Activated naive CD4-positive, alpha-beta T cell treated with anti-CD3 and anti-CD28 coated beads, Interleukin-2, amount 10 ng/mL, durations not matched to agents 7 days and 5 days (primary cell): ENCODE data around the gene TDRD7.

Experiments
- CTCF ChIA-PET: fragments of 350-600 bp; sonication (Branson Sonifier 250); formaldehyde crosslinking; loops from one replicate; lab custom pipeline; 2021; ENCODE audit warnings: antibody characterized with exemption; lab: Charles Lee
- DNase-seq: peaks from one replicate; pipeline ENCODE4 v3.0.0-alpha.2; 2020
- H3K27ac Mint-ChIP-seq: one replicate; pipeline ENCODE4 v1.8.0; 2021; ENCODE audit warnings: mild to moderate bottlenecking, moderate library complexity, mixed read lengths
- H3K27me3 Mint-ChIP-seq: one replicate; pipeline ENCODE4 v1.8.0; 2021; ENCODE audit warnings: mild to moderate bottlenecking, mixed read lengths
- H3K36me3 Mint-ChIP-seq: one replicate; pipeline ENCODE4 v1.8.0; 2021; ENCODE audit warnings: mixed read lengths
- H3K4me1 Mint-ChIP-seq: one replicate; pipeline ENCODE4 v1.8.0; 2021; ENCODE audit warnings: mixed read lengths
- H3K4me3 Mint-ChIP-seq: one replicate; pipeline ENCODE4 v1.8.0; 2021; ENCODE audit warnings: mild to moderate bottlenecking, moderate library complexity, mixed read lengths
- H3K9me3 Mint-ChIP-seq: one replicate; pipeline ENCODE4 v1.8.0; 2021; ENCODE audit warnings: mixed read lengths

TDRD7 gene

DNA sequence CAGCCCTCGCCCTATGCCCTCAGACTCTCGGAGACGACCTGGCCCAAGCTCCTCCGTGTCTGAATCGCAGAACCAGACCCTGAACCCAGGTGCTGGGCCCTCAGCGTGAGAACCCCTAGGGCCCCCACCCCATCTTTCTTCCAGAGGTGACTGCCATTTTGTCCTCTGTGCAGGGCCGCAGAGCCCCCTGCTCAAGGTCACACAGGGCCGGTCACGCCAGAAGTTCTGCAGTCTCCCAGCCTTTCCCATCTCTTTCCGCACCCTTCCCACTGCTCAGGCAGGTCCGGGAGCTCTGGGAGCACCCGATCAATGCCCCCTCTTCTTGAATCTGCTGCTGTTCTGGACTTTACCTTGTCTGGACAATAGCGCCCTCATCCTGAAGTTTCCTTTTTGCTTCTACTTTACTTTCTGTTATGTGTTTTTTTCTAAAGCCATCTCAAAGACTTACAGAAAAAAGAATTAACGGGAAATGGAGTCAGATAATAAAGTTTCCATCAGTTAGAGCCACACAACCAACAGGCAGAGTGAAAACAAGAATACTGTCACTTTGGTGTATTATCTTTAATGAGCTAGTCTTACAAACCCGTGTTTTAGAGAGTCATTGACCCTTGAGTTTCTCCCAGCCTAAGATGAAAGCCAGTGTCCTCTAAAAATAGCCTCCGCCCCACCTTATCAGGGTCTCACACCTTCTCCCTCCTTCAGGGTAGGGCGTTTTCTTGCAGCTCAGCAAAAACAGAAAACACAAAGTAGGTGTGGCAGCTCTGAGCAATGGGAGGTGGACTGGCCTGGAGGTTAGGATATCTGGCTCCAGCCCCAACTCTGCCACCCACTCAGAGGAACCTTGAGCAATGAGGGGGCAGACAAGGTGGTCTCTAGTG lies 91.3 kb downstream of the TDRD7 start:
- no peak for DNase-seq
- Mint-ChIP-seq H3K4me1 (peaks cover 20% of the 10 kb centered on the region), H3K27me3 (peaks cover 60% of the 10 kb centered on the region), H3K27ac (no peak overlapping the region), H3K4me3 (peak overlapping the region; percentile 48), H3K9me3 (no peaks in the 10 kb centered on the region), H3K36me3 (no peaks in the 10 kb centered on the region)
- CTCF ChIA-PET = interaction anchor here (0.8 to 3.7 kb wide), 12 partner anchors 8 to 112 kb away, joined by 3 to 13 read pairs (median 4); no protein-coding TSS in a partner anchor

DNA sequence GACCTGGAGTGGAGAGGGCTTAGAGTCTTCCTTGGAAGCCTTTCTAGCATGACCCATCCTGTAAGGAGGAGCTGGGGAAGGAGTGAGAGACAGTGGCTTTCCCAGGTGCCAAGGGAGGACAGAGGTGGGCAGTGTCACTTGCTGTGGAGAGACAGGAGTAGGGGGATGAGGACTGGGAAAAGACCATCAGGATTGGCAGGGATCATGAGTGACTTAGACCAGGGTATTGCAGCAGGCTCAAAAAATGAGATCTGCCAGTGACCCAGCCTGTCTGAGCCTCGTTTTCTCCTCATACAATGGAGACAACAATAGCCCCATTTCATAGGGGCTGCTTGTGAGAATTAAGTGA lies 91.9 kb downstream of the TDRD7 start:
- DNase-seq = no peak
- Mint-ChIP-seq H3K4me3 (no peak overlapping the region), H3K27me3 (peaks cover 55% of the 10 kb centered on the region), H3K4me1 (peaks cover 20% of the 10 kb centered on the region), H3K27ac (no peak overlapping the region), H3K36me3 (no peaks in the 10 kb centered on the region), H3K9me3 (no peaks in the 10 kb centered on the region)
- CTCF ChIA-PET = interaction anchor here (1.0 to 2.2 kb wide), 4 partner anchors 15 to 95 kb away, joined by 3 to 8 read pairs (median 4); no protein-coding TSS in a partner anchor

DNA sequence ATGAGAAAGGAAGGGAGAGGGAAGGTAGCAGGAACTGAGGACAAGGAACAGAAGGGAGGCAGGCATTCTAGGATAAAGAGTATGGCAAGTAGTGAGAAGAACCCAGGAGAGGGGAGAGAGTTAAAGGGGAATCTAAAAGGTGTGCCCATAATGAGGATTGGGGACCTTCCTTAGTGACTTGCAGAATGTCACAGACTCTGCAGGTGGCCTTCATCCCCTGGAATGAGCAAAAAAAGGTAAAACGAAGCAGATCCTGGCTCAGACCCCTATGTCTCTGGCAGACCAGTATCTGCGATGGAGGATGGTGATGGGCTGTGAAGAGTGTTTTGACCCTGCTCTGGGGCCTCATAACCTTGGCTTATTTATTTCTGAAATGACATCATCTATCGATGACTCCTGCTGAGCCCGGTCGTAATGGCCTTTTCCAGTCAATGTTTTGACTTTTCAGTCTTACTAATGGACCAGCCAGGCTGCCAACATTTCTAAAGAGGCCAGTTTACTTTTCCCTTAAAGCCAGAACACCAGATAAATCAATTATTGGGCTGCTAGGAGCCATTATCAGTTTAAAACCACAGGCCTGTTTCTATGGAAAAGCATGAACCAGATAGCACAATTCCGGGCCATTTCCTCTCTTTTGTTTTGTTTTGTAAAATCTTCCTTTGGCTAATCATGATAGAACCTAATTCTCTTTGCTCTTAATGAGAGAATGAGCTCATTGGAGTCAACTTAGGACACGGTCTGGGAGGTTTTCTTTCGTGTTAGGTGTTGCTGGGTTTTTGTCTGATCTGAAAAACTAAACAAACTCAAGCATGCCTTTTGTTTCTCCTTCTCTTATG lies 92.7 kb downstream of the TDRD7 start:
- no peak for DNase-seq
- Mint-ChIP-seq H3K4me3 (no peak overlapping the region), H3K9me3 (no peaks in the 10 kb centered on the region), H3K4me1 (peaks cover 20% of the 10 kb centered on the region), H3K27me3 (peaks cover 47% of the 10 kb centered on the region), H3K36me3 (no peaks in the 10 kb centered on the region), H3K27ac (no peak overlapping the region)
- CTCF ChIA-PET = interaction anchor here (1.3 to 1.4 kb wide), 2 partner anchors 14 to 94 kb away, joined by 3 to 8 read pairs; no protein-coding TSS in a partner anchor

DNA sequence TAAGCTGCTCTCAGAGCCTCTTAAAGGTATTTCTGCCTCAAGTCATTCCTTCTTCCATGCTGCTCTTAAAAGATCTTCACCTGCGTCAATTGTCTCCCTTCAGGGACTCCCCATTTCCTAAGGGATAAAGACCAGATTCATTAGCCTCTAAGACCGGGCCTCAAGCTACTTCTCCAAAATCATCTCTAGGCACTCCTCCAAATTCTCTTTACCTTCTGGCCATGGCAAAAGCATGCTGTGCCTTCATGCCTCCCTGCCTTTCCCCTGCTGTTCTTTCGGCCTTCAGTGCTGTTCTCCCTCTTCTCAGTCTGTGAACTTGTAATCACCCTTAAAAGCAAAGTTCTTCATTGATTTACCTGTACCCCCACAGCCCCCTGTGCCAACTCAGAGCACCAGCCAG lies 93.9 kb downstream of the TDRD7 start:
- Mint-ChIP-seq H3K27me3 (peaks cover 41% of the 10 kb centered on the region), H3K9me3 (no peaks in the 10 kb centered on the region), H3K36me3 (no peaks in the 10 kb centered on the region), H3K4me1 (peaks cover 16% of the 10 kb centered on the region), H3K4me3 (no peak overlapping the region), H3K27ac (no peak overlapping the region)
- no peak for DNase-seq
- CTCF ChIA-PET = no interaction called here

DNA sequence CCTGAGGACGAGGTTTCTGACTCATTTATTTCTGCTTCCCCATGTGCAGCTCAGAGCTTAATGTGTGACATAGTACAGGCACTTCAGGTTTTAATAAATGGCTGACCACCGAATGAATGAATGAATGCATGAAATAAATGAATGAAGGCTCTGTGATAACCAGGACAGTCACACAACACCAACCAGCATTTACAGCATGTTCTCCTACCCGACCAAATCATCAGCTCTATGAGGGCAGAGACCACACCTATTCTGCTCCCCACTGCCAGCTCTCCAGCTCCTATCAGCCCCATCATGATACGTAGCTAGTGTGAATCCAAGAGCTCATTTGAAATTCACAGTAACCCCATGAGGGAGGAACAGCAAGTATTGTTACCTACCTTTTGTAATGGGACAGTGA lies 94.4 kb downstream of the TDRD7 start:
- H3K4me1 Mint-ChIP-seq = peaks cover 13% of the 10 kb centered on the region
- DNase-seq = no peak
- H3K27ac Mint-ChIP-seq = no peak overlapping the region
- H3K9me3 Mint-ChIP-seq = no peaks in the 10 kb centered on the region
- peaks cover 37% of the 10 kb centered on the region for H3K27me3 Mint-ChIP-seq
- no peaks in the 10 kb centered on the region for H3K36me3 Mint-ChIP-seq
- H3K4me3 Mint-ChIP-seq = no peak overlapping the region
- CTCF ChIA-PET = interaction anchor here (1.0 kb wide), 1 partner anchor 92 kb away, joined by 3 read pairs; no protein-coding TSS in a partner anchor

DNA sequence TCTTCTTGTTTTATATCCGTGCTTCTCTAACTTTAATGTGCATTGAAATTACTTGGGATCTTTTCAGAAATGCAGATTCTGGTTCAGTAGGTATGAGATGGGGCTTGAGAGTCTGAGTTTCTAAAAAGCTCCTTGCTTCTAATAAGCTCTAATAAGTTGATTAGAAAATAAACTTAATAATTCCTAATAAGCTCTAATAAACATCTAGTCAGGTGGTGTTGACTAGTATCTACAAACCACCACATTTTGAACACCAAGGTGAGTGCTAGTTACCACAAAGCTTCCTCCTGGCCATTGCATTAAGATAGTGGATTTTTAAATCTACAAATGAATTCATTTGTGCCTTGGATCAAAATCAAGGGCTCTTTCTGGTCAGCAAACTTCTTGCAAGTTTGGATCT lies 94.9 kb downstream of the TDRD7 start:
- no peaks in the 10 kb centered on the region for H3K36me3 Mint-ChIP-seq
- peaks cover 13% of the 10 kb centered on the region for H3K4me1 Mint-ChIP-seq
- H3K9me3 Mint-ChIP-seq = no peaks in the 10 kb centered on the region
- no peak for DNase-seq
- peaks cover 32% of the 10 kb centered on the region for H3K27me3 Mint-ChIP-seq
- CTCF ChIA-PET = interaction anchor here (1.0 kb wide), 1 partner anchor 91 kb away, joined by 3 read pairs; no protein-coding TSS in a partner anchor
- H3K27ac Mint-ChIP-seq = no peak overlapping the region
- H3K4me3 Mint-ChIP-seq = no peak overlapping the region

DNA sequence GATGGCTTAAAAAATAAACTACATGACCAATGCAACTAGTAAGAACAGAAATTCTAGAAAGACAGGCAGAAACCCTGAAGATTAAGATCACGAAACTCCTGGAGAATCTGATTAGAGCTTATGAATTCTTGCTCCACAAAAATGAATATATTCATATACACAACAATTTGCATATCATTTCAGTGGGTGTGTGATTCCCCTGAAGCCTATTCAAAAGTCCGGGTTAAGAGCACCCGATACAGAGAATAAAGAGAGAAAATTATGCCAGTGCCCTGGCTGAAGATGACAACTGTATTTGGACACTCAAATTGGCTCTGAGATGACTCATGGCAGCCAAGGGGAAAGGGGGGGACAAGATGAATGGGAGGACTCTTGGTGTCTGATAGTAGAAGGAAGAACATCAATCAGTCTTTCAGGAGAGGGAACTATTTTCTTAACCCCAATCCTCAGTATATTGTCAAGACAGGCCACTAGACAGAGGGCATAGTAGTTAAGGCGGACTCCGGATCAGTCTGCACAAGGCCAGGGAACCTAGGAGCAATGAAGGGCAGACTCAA lies 95.6 kb downstream of the TDRD7 start:
- peaks cover 25% of the 10 kb centered on the region for H3K27me3 Mint-ChIP-seq

DNA sequence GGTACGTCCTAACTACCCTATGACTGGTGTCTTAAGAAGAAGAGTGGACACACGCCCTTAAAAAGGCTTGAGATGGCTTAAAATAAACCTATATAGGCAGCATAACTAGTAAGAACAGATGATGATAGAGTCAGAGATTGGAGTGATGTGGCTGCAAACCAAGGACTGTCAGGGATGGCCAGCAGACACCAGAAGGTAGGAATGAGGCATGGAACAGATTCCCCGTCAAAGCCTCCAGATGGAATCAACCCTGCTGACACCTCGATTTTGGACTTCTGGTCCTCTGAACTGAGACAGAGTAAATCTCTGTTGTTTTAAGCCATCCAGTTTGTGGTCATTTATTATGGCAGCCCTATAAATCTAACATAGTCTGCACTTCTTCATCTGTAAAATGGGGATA lies 97.0 kb downstream of the TDRD7 start:
- H3K36me3 Mint-ChIP-seq = no peaks in the 10 kb centered on the region
- no peaks in the 10 kb centered on the region for H3K9me3 Mint-ChIP-seq

More for the DNA sequence above, 95.6 kb downstream of the TDRD7 start:
- Mint-ChIP-seq H3K9me3 (no peaks in the 10 kb centered on the region), H3K4me1 (peaks cover 8% of the 10 kb centered on the region), H3K36me3 (no peaks in the 10 kb centered on the region), H3K27ac (no peak overlapping the region), H3K4me3 (no peak overlapping the region)
- CTCF ChIA-PET = interaction anchor here (1.0 kb wide), 1 partner anchor 91 kb away, joined by 3 read pairs; no protein-coding TSS in a partner anchor
- no peak for DNase-seq

DNA sequence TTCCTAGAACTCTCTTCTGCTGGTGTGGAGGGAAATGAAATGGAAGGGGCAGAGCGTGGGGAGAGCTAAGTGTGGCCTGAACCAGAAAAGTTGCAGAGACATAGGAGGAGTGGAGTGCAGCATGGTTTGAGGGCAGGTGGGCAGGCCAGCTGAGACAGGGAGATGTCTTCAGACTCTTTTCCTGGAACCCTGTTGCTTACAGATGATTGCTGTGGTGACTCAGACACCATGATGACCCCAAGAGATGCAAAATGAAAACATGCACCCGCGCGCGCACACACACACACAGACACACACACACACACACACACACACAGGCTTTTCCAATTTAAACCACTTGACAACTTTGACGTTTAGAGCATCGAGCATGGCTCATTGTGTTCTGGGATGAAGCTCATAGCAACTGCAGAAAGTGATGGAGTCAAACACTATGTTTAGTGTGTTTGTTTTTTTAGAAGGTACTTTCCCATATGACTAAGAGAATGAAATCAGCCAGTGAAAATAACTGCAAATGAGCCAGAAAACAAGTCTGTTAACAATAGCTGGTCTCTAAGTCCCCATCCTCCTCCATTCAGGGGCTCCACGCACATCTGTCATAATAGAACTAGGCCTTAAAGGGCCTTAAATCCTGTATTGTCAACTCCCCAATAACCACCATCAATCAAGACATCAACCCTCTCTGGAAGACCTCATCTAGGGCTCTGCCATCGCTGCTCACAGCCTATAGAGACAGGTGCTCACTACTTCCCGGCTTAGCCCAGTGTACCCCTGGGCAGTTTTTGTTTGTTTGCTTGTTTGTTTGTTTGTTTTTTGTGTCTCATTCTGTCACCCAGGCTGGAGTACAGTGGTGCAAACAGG lies 99.1 kb downstream of the TDRD7 start:
- CTCF ChIA-PET = interaction anchor here (1.1 to 2.3 kb wide), 3 partner anchors 9 to 88 kb away, joined by 4 to 13 read pairs (median 12); partner anchors contain the start of gene TMOD1
- Mint-ChIP-seq H3K27me3 (peaks cover 11% of the 10 kb centered on the region), H3K27ac (no peak overlapping the region), H3K36me3 (no peaks in the 10 kb centered on the region), H3K4me1 (no peaks in the 10 kb centered on the region), H3K4me3 (no peak overlapping the region), H3K9me3 (no peaks in the 10 kb centered on the region)
- DNase-seq = no peak

More for the DNA sequence above, 97.0 kb downstream of the TDRD7 start:
- Mint-ChIP-seq H3K27ac (no peak overlapping the region), H3K27me3 (peaks cover 11% of the 10 kb centered on the region), H3K4me1 (no peaks in the 10 kb centered on the region), H3K4me3 (no peak overlapping the region)
- no peak for DNase-seq
- CTCF ChIA-PET = no interaction called here

DNA sequence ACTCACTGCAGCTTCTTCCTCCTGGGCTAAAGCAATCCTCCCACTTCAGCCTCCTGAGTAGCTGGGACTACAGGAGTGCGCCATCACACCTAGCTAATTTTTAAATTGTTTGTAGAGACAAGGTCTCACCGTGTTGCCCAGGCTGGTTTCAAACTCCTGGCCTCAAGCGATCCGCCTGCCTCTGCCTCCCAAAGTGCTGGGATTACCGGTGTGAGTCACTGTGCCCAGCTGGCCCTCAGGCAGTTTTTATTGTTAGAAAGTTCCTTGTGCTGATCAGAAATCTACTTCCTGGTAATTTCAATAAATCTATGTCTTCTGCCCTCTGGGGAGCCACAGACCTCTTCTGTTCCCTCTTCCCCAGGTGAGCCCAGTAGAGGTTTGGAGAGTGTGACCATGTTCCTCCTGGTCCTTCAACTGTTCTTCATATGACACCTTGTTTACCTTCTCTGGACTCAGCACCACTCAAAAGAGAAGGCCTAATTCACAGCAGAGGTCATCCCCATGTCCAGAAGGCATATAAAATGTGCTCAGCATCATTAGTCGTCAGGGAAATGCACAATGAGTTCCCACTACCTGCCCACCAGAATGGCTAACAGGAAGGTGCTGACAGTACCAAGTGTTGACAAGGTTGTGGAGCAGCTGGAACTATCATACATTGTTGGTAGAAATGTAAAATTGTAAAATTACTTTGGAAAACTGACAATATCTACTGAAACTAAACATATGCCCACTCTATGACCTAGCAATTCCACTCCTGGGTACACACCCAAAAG lies 99.9 kb downstream of the TDRD7 start:
- no peaks in the 10 kb centered on the region for H3K36me3 Mint-ChIP-seq
- no peaks in the 10 kb centered on the region for H3K4me1 Mint-ChIP-seq
- H3K27ac Mint-ChIP-seq = no peak overlapping the region
- CTCF ChIA-PET = interaction anchor here (1.1 to 2.3 kb wide), 3 partner anchors 10 to 87 kb away, joined by 4 to 13 read pairs (median 12); partner anchors contain the start of gene TMOD1
- DNase-seq = no peak
- no peak overlapping the region for H3K4me3 Mint-ChIP-seq
- H3K27me3 Mint-ChIP-seq = peaks cover 17% of the 10 kb centered on the region
- no peaks in the 10 kb centered on the region for H3K9me3 Mint-ChIP-seq

DNA sequence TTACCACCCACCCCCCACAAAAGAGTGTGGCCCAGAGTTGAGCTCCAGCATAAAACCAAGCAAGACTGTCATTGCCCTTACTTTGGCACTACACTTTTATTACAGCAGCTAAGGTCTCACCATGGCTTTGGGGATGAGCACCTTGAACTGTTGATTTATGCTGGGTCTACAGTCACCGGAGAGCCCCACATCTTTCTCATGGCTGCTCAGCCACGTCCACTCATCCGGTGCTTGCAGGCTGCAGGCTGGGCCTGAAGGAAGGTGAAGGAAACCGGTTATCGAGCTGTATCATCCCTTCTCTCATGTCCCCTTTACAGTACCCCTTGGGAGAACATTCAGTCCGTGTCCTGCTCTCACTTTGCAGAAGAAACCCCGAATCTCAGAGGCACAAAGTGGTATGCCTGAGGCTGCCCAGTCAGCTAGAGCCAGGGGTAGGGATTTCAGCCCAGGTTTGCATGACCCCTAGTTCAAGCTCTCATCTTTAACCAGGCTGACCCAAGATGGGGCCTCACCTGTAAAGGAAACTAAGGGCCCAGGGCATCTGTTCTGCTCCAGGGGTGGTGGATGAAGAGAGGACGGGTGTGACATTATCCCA lies 101.2 kb downstream of the TDRD7 start:
- peaks cover 29% of the 10 kb centered on the region for H3K27me3 Mint-ChIP-seq
- no peaks in the 10 kb centered on the region for H3K36me3 Mint-ChIP-seq
- CTCF ChIA-PET = interaction anchor here (1.0 to 1.2 kb wide), 3 partner anchors 11 to 100 kb away, joined by 3 read pairs; partner anchors contain the start of gene TMOD1
- H3K4me1 Mint-ChIP-seq = no peaks in the 10 kb centered on the region
- H3K9me3 Mint-ChIP-seq = no peaks in the 10 kb centered on the region
- DNase-seq = no peak
- H3K4me3 Mint-ChIP-seq = no peak overlapping the region
- H3K27ac Mint-ChIP-seq = no peak overlapping the region

DNA sequence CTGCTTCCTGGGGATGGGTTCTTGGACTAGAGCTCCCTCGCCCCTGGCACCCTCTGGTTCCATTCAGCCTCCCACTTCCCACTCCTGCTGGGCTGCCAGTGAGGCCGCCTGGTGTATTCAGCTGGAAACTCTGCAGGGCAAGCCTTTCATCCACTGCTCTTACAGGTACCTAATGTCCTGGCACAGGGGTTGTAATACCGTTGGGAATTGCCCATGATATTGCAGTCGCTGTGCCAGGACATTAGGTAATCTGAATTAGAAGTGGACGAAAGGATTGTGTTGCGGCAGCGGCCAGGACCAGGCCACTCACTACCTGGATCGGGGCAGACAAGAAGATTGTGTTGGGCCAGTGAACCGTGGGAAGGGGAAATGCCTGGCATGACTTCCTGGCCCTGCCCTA lies 102.6 kb downstream of the TDRD7 start:
- no peaks in the 10 kb centered on the region for H3K36me3 Mint-ChIP-seq
- H3K9me3 Mint-ChIP-seq = no peaks in the 10 kb centered on the region
- CTCF ChIA-PET = no interaction called here
- no peak overlapping the region for H3K4me3 Mint-ChIP-seq
- no peaks in the 10 kb centered on the region for H3K4me1 Mint-ChIP-seq
- H3K27me3 Mint-ChIP-seq = peaks cover 44% of the 10 kb centered on the region
- no peak overlapping the region for H3K27ac Mint-ChIP-seq
- DNase-seq = no peak
